ENCODE measurements around the gene KLRG1.

GRCh38 chr12:9022592-9022991 is 33.2 kb downstream of the KLRG1 start:
- TF ChIP-seq CTCF (IDR thresholded peaks at IDR 0.05) (no peak), ZFX (IDR thresholded peaks at IDR 0.05; ENCODE audit: borderline replicate concordance) (no peak)
